Head of caudate nucleus (tissue), 42 donors: ENCODE results near the gene TNFRSF8.
A peak's percentile ranks its signal among the peaks of the same experiment; 100 is the strongest.
"Not testable (repeated sequence)": the region's sequence is repeated elsewhere in the genome, so short reads cannot be mapped to it uniquely, and the experiment has no call there.

Experiments
- DNase-seq, 42 donors: peaks; one replicate each; pipeline versions ENCODE4 v3.0.0 to v3.0.0-alpha.2; 2020 to 2021; ENCODE audit warnings: mixed read lengths in 7 of 42
- intact Hi-C: fragments of 100-400 bp; cut with DNase I; formaldehyde crosslinking; loops from one replicate; pipeline ENCODE4 v1.15.0; 2022

The TNFRSF8 gene

GRCh38 chr1:12063141-12064072, at the start of gene TNFRSF8:
TSS of gene TNFRSF8 (plus strand) at chr1:12063303. CDS start at chr1:12063599, 296 bp downstream.
- intact Hi-C loops = no loop called here
- peak in 31 of 42 donors; percentile 15 to 67 (median 42) for DNase-seq

GRCh38 chr1:12014141-12014991, 48.7 kb upstream of the TNFRSF8 start:
- intact Hi-C loops = no loop called here

GRCh38 chr1:12015001-12015491, 48.1 kb upstream of the TNFRSF8 start:
- intact Hi-C loops = no loop called here

More at GRCh38 chr1:12014141-12014991, 48.7 kb upstream of the TNFRSF8 start:
- peak in 8 of 42 donors; percentile 16 to 60 (median 36) for DNase-seq

GRCh38 chr1:12015499-12015898, 47.6 kb upstream of the TNFRSF8 start:
- DNase-seq = no peak
- intact Hi-C loops = no loop called here

More at GRCh38 chr1:12015001-12015491, 48.1 kb upstream of the TNFRSF8 start:
- no peak for DNase-seq

GRCh38 chr1:12016182-12016581, 46.9 kb upstream of the TNFRSF8 start:
- no peak for DNase-seq

GRCh38 chr1:12019858-12020509, 43.1 kb upstream of the TNFRSF8 start:
- peak in 1 of 42 donors; percentile 24 for DNase-seq
- intact Hi-C loops = no loop called here

More at GRCh38 chr1:12016182-12016581, 46.9 kb upstream of the TNFRSF8 start:
- intact Hi-C loops = no loop called here

GRCh38 chr1:12021616-12022015, 41.5 kb upstream of the TNFRSF8 start:
- no peak for DNase-seq
- intact Hi-C loops = no loop called here

GRCh38 chr1:12022036-12022435, 41.1 kb upstream of the TNFRSF8 start:
- intact Hi-C loops = no loop called here
- DNase-seq = no peak

- intact Hi-C loops = no loop called here
- no peak for DNase-seq
Observed at GRCh38 chr1:12026586-12026985, 36.5 kb upstream of the TNFRSF8 start.

- intact Hi-C loops = no loop called here
- no peak for DNase-seq
Observed at GRCh38 chr1:12028248-12028647, 34.9 kb upstream of the TNFRSF8 start.

GRCh38 chr1:12028957-12029511, 34.1 kb upstream of the TNFRSF8 start:
- DNase-seq = no peak
- intact Hi-C loops = no loop called here

- no peak for DNase-seq
- intact Hi-C loops = no loop called here
Observed at GRCh38 chr1:12029720-12030339, 33.3 kb upstream of the TNFRSF8 start.

- peak in 38 of 42 donors; percentile 32 to 80 (median 58) for DNase-seq
- intact Hi-C loops = no loop called here
Observed at GRCh38 chr1:12031039-12031980, 31.8 kb upstream of the TNFRSF8 start.

GRCh38 chr1:12032161-12032621, 30.9 kb upstream of the TNFRSF8 start:
- intact Hi-C loops = no loop called here
- DNase-seq = no peak

GRCh38 chr1:12033441-12033840, 29.7 kb upstream of the TNFRSF8 start:
- DNase-seq, intact Hi-C loops: not testable (repeated sequence)

- intact Hi-C loops = no loop called here
- peak in 8 of 42 donors; percentile 21 to 58 (median 34) for DNase-seq
Observed at GRCh38 chr1:12034381-12034801, 28.7 kb upstream of the TNFRSF8 start.

- no peak for DNase-seq
- intact Hi-C loops = no loop called here
Observed at GRCh38 chr1:12035312-12035711, 27.8 kb upstream of the TNFRSF8 start.
